22Rv1 (cell line): ENCODE measurements around the gene DCLK2.

Experiments
- ZFX ChIP-seq: fragments of 450-650 bp; IDR thresholded peaks from 2 replicates; pipeline ENCODE4 v1.6.1; 2017; ENCODE audit warnings: antibody characterized with exemption, borderline replicate concordance
- TF ChIP-seq, protein P1 (sequence below): fragments of 450-650 bp; IDR thresholded peaks from 2 replicates; pipeline ENCODE4 v1.5.1; 2017; ENCODE audit warnings: mild to moderate bottlenecking

DNA sequence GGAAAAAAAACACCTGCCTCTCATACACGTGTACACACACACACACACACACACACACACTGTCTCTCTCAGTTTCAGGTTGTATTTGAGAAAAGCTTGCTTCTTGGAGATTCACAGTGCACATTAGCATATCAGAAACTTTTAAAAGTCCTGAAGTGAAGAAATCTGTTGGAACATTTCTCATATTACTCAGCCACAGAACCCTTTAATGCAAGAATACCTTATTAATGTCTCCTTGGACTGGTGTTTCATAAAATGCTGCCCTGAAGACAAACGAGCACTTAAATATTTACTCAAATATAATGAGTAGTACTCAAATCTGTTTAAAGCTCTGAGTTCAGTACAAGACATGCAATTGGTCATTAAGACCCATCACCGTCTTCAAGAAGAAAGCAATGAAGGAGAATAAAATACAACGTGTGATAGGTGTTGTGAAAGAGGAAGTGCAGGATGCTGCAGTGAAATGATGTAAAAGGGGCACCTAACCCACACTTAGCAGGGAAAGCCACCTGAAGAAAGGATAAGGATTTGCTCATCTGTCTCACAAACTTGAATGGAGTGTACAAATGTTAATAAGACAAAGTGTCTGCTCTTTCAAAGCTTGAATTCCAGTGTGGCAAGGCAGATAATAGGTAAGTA, 57.0 kb downstream of the DCLK2 start:
- TF ChIP-seq, protein P1, sequence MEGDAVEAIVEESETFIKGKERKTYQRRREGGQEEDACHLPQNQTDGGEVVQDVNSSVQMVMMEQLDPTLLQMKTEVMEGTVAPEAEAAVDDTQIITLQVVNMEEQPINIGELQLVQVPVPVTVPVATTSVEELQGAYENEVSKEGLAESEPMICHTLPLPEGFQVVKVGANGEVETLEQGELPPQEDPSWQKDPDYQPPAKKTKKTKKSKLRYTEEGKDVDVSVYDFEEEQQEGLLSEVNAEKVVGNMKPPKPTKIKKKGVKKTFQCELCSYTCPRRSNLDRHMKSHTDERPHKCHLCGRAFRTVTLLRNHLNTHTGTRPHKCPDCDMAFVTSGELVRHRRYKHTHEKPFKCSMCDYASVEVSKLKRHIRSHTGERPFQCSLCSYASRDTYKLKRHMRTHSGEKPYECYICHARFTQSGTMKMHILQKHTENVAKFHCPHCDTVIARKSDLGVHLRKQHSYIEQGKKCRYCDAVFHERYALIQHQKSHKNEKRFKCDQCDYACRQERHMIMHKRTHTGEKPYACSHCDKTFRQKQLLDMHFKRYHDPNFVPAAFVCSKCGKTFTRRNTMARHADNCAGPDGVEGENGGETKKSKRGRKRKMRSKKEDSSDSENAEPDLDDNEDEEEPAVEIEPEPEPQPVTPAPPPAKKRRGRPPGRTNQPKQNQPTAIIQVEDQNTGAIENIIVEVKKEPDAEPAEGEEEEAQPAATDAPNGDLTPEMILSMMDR, result no peak
- no peak for TF ChIP-seq ZFX
